Sciatic nerve (tissue), 2 donors: ENCODE results near the gene RAD51B. TPM values are rescaled to one million over a fixed set of nuclear protein-coding genes. Genes with fewer than 3 reads are reported as not detected.

Source experiments
- ATAC-seq: fragments of 200-7000 bp; cut with Tn5 transposase; one replicate; pipeline ENCODE4 v1.9.1; 2020; ENCODE audit warnings: mild to moderate bottlenecking, moderate library complexity
- DNase-seq: peaks from one replicate; pipeline ENCODE4 v3.0.0-alpha.2; 2020; ENCODE audit warnings: low spot score
- intact Hi-C: fragments of 100-400 bp; cut with DNase I; formaldehyde crosslinking; loops from one replicate; pipeline ENCODE4 v1.14.2; 2022
- total RNA-seq: library from RNA; stranded (reverse); fragmentation: NEBNext Ultra II Directional; extraction: Animal tissue kit (Norgen Biotek cat#: 25700); gene quantifications from one replicate; pipeline ENCODE4 v1.2.1, GENCODE V29; 2021
- donor health status: DM: no; HTN: no; CAD: no.
- donor health status: DM: no; HTN: no; CAD: no.

The RAD51B gene
- total RNA-seq, 1 donor from 2014 or later, result 30.4 TPM

GRCh38 chr14:68451696-68452373 is 632.3 kb downstream of the RAD51B start:
- intact Hi-C loops, result no loop called here
- DNase-seq (no peak), ATAC-seq (peak; percentile 97)

- intact Hi-C loops, result no loop called here
- DNase-seq (no peak), ATAC-seq (no peak)
These were observed 638.7 kb downstream of the RAD51B start for GRCh38 chr14:68458253-68458652.

- ATAC-seq (peak; percentile 82), DNase-seq (peak; percentile 80)
- intact Hi-C loops, result no loop called here
These were observed 639.4 kb downstream of the RAD51B start for GRCh38 chr14:68458840-68459469.

DNA sequence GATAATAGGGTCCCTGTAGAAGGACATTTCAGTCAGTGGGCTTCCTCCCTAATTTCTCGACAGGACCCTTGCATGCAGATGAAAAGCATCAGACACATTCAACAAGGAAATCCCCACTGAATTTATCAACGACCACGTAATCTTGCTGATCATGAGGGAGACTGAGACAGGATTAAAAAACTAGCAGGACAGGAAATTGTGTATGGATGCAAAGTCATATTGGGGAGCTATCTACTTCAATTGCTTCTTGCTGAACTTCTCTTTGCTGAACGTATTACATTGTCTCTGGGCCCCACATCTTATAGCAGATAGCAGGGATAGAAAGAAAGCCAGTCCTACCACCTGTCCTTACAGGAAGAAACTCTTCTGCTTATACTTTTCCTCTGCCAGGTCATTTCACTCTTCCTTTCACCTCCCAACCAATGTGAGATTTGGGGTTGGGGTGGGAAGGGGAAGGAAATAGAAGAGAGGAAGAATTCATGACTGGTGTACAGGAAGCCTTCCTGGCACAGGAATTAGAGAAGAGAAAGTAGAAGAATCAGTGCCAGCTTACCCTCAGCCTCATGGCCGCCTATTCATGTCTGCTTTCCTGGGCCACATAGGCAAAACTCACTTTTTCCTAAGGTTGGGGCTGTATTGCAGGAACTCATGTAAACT is 640.0 kb downstream of the RAD51B start:
- intact Hi-C loops, result no loop called here
- DNase-seq, result no peak
- ATAC-seq, result peak; percentile 23

GRCh38 chr14:68460541-68460940 is 641.0 kb downstream of the RAD51B start:
- peak; percentile 79 for ATAC-seq
- DNase-seq, result no peak
- intact Hi-C loops, result no loop called here

DNA sequence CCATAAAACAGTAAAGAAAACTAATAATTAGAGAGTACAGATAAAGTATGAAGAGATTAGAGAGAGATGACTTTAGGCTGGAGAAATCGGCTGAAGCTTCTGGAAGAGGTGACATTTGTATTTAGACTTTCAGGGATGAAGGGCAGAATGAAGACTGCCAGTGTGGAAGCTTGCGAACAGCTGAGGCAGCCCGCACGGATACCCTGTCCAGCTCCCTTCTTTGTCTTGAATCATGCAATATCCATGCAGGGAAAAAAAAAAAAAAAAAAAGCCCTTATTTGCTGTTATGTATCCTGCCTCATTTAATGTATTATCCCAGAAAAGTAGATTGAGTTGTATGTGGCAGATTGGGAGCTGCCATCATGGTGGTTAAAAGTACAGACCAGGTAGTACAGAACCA is 641.5 kb downstream of the RAD51B start:
- intact Hi-C loops, result no loop called here
- ATAC-seq (no peak), DNase-seq (no peak)

DNA sequence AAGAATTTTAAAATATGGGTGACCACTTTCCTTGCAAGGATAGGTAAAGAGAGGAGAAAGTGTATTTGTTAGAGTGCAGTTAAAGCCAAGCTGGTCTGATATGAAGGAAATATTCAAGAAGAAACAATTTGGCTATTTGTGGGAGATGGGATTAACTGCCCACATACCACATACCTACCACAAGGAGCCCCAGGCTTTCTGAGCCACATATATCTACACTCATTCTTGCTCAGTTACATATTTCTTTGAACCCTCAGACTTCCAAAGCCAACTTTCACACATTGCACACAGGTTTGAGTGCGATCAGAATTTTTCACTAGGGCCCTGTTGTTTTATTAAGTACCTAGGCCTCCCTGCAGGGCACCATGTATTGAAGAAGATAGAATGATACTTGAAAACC is 643.1 kb downstream of the RAD51B start:
- ATAC-seq (no peak), DNase-seq (no peak)
- intact Hi-C loops, result no loop called here

GRCh38 chr14:68463299-68463698 is 643.7 kb downstream of the RAD51B start:
- intact Hi-C loops, result no loop called here
- ATAC-seq (no peak), DNase-seq (no peak)

DNA sequence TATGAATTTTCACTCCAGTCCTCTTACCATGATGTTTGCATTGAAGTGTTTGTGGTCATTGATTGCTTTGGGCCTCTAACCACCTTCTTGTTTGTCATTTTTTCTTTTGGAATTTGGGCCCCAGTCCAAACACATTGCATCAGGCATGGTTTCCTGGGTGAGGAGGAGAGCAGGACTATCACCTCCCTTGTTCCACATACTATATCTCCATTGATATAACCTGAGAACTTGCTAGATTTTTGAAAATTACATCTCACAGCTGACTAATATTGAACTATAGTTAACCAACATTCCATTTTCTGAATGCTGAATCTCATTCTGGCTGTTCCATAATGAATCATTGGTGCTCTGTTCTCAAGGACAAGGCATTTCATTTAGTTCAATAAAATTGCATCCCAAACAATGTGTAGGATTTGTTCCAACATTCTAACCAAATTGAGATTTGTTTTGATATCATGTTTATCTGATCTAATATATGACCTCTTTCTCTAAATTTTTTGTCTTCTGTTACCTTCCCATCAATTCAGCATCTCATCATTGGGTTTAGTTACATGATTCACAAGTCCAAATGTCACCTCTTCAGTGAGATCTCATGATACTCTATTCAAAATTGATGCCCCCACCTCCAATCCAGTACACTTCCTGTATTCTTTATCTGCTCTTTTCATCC is 644.3 kb downstream of the RAD51B start:
- intact Hi-C loops, result no loop called here
- ATAC-seq, result no peak
- DNase-seq, result no peak

DNA sequence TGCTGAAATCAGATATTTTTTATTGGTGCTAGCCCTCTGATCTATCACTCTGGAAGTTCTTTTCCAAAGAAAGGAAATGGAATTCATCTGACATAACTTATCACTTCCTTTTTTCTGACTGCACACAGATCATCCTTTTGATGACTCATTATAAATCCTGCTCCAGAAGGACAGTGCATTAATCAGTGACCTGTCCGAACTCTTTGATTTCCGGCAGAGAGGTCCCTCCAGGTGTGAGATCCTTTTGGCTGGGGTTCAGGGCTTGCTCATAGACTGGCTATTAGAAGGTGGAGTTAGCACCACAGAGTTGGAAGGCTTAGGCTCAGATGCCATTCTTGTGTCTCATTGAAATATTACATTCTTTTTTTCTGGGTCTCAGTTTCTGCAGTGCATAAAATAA is 645.1 kb downstream of the RAD51B start:
- no peak for ATAC-seq
- intact Hi-C loops, result no loop called here
- DNase-seq, result no peak

GRCh38 chr14:68466491-68466977 is 647.0 kb downstream of the RAD51B start:
- intact Hi-C loops, result no loop called here
- ATAC-seq (peak; percentile 76), DNase-seq (no peak)

DNA sequence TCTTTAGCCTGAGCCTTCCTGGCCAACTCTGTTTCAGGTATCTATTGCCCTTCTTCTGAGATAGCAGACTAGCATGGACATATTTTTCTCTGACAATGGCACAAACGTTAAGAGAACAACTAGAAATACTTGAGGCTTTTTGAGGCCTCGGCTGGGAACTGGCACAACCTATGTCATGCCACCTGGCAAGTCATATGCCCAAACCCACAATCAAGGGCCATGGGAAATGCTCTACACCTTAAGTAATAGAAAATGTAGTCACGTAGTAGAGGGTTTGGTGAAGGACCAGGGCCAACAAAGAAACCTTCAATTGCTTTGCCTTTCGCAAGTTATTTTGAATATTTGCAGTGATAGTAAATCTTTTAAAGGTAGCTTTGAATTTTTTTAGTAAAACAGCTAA is 647.8 kb downstream of the RAD51B start:
- intact Hi-C loops, result no loop called here
- ATAC-seq (no peak), DNase-seq (no peak)

- intact Hi-C loops, result no loop called here
- ATAC-seq, result no peak
These were observed 649.0 kb downstream of the RAD51B start for GRCh38 chr14:68468437-68469207.

GRCh38 chr14:68469208-68469713 is 649.7 kb downstream of the RAD51B start:
- peak; percentile 13 for ATAC-seq
- DNase-seq, result no peak
- intact Hi-C loops, result no loop called here

More at GRCh38 chr14:68468437-68469207, 649.0 kb downstream of the RAD51B start:
- DNase-seq, result no peak

GRCh38 chr14:68470361-68470760 is 650.8 kb downstream of the RAD51B start:
- intact Hi-C loops, result no loop called here
- DNase-seq (no peak), ATAC-seq (no peak)

DNA sequence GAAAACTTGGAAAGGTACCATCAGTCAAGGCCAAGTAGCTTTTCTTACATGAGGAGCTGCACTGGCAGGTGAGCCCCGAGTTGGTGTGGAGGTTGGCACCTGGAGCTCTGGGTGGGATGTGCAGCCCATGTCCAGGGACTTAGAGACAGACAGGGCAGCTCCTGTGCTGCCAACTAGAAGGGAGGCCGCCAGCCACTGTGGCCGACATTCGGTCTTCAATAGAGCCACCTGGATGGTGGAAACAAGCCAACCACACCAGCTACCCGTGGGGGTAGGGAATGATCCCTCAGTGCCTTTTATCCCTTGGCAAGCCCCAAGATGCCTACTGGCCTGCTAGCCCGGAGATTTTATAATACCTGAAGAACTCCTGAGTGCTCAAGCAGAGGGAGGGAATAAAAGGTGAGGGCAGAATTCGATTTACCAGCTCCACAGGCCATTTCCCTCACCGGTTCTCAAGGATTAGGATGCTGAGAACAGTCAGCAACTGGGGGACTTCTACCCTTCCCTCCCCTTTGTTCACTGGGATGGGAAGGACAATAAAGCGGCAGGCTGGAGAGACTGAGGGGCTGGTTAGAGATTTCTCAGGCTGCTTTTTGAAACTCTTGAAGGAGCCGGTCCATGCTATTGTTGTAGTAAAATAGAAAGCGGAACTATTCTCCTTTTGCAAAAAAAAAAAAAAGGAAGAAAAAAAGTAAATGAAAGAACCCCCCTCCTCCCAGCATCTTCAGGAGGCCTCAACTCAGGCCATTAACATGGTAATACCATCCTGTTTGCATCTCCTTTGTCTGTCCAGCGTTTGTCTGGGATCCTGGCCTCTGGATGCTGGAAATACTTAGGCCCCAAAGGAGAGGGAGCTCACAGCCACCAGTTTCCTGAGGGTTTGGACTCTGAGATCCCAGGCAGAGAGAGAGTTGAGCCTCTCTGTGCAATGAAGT is 651.7 kb downstream of the RAD51B start:
- intact Hi-C loops, result no loop called here
- DNase-seq (no peak), ATAC-seq (no peak)

- no peak for DNase-seq
- ATAC-seq, result no peak
- intact Hi-C loops, result no loop called here
These were observed 652.5 kb downstream of the RAD51B start for GRCh38 chr14:68471964-68472508.
